Muscle of leg (tissue), 11 donors: ENCODE data around the gene NXF1. TPM values are rescaled to one million over a fixed set of nuclear protein-coding genes. Genes with fewer than 3 reads are reported as not detected.
"Not testable (repeated sequence)": the region's sequence is repeated elsewhere in the genome, so short reads cannot be mapped to it uniquely, and the experiment has no call there.

ENCODE experiments used
- DNase-seq: peaks from one replicate; pipeline ENCODE4 v3.0.0; 2013
- H3K27ac ChIP-seq: one replicate; pipeline ENCODE4 v1.5.1; 2013; ENCODE audit warnings: mild to moderate bottlenecking, low read length, control low read depth
- H3K27me3 ChIP-seq: one replicate; pipeline ENCODE4 v1.6.1; 2013; ENCODE audit warnings: low read length; ENCODE audit not compliant: control insufficient read depth, insufficient read depth
- H3K36me3 ChIP-seq: one replicate; pipeline ENCODE4 v1.6.1; 2013; ENCODE audit warnings: low read length; ENCODE audit not compliant: control insufficient read depth, insufficient read depth
- H3K4me1 ChIP-seq: one replicate; pipeline ENCODE4 v1.6.1; 2013; ENCODE audit warnings: low read length; ENCODE audit not compliant: control insufficient read depth, insufficient read depth
- H3K4me3 ChIP-seq: one replicate; pipeline ENCODE4 v1.5.1; 2013; ENCODE audit warnings: low read length, control low read depth
- H3K9me3 ChIP-seq: replicated peaks from 2 replicates; pipeline ENCODE4 v1.6.1; 2013; ENCODE audit warnings: low read depth, low read length; ENCODE audit not compliant: control insufficient read depth
- WGBS: methylation state at CpG from one replicate; pipeline ENCODE4 v1.1.5; 2013; ENCODE audit warnings: missing lambda C conversion rate; ENCODE audit not compliant: insufficient coverage; 5-methylcytosine and 5-hydroxymethylcytosine counted together
- polyA plus RNA-seq, 8 donors: library from polyadenylated mRNA; unstranded; fragments of 120-200 nt; gene quantifications; one replicate each; pipeline versions ENCODE4 v1.2.1 to v1.2.3, GENCODE V29; 2013; ENCODE audit warnings: inconsistent platforms in 1 of 8, low replicate concordance in 1 of 8; ENCODE audit not compliant: insufficient read length in 8 of 8, insufficient read depth in 1 of 8
- total RNA-seq: library from RNA; stranded (reverse); fragments of 120-200 nt; gene quantifications from one replicate; pipeline ENCODE4 v1.2.4, GENCODE V29; 2013

The NXF1 gene
- total and polyA plus RNA-seq, 9 donors: 24.3 to 73.1 (median 66.6) TPM

GRCh38 chr11:62832336-62833234 lies 27.3 kb upstream of the NXF1 start, which contains the start of gene TEX54:
Gene TEX54 (minus strand): TSS chr11:62832841.
- peak; percentile 56 for DNase-seq
- H3K27ac ChIP-seq: peak within 1 kb of the TSS; percentile 100
- peaks cover 45% of the 10 kb centered on the region for H3K36me3 ChIP-seq
- H3K4me3 ChIP-seq: peak within 1 kb of the TSS; percentile 97
- no peaks in the 10 kb centered on the region for H3K27me3 ChIP-seq
- no peaks in the 10 kb centered on the region for H3K9me3 ChIP-seq
- peaks cover 27% of the 10 kb centered on the region for H3K4me1 ChIP-seq
- WGBS: 8% methylated on average over 34 of the region's 40 CpGs

GRCh38 chr11:62831520-62832335 lies 26.5 kb upstream of the NXF1 start, which contains the start of gene STX5:
Gene STX5 (minus strand): TSS chr11:62832051. CDS start chr11:62831243, 808 bp downstream.
- DNase-seq: peak; percentile 99
- H3K36me3 ChIP-seq: peaks cover 52% of the 10 kb centered on the region
- under 1% methylated on average over 49 of the region's 65 CpGs for WGBS
- H3K4me3 ChIP-seq: peak within 1 kb of the TSS; percentile 97
- peaks cover 27% of the 10 kb centered on the region for H3K4me1 ChIP-seq
- peak within 1 kb of the TSS; percentile 100 for H3K27ac ChIP-seq
- H3K27me3 ChIP-seq: no peaks in the 10 kb centered on the region
- H3K9me3 ChIP-seq: no peaks in the 10 kb centered on the region

GRCh38 chr11:62830904-62831519 lies 25.8 kb upstream of the NXF1 start:
- no peaks in the 10 kb centered on the region for H3K27me3 ChIP-seq
- under 1% methylated on average over 24 of the region's 33 CpGs for WGBS
- peak overlapping the region; percentile 97 for H3K4me3 ChIP-seq
- peaks cover 27% of the 10 kb centered on the region for H3K4me1 ChIP-seq
- H3K9me3 ChIP-seq: no peaks in the 10 kb centered on the region
- H3K27ac ChIP-seq: peak overlapping the region; percentile 100
- no peak for DNase-seq
- H3K36me3 ChIP-seq: peaks cover 48% of the 10 kb centered on the region

GRCh38 chr11:62828130-62828529 lies 22.9 kb upstream of the NXF1 start:
- DNase-seq, H3K4me3 ChIP-seq, H3K27me3 ChIP-seq, H3K27ac ChIP-seq, H3K9me3 ChIP-seq: not testable (repeated sequence)
- peaks cover 22% of the 10 kb centered on the region for H3K4me1 ChIP-seq
- peaks cover 48% of the 10 kb centered on the region for H3K36me3 ChIP-seq
- 86% methylated on average over 1 of the region's 8 CpGs for WGBS

GRCh38 chr11:62823677-62824076 lies 18.4 kb upstream of the NXF1 start:
- no peaks in the 10 kb centered on the region for H3K4me1 ChIP-seq
- no peak overlapping the region for H3K27ac ChIP-seq
- no peaks in the 10 kb centered on the region for H3K9me3 ChIP-seq
- WGBS: 90% methylated on average over 2 of the region's 3 CpGs
- peaks cover 78% of the 10 kb centered on the region for H3K36me3 ChIP-seq
- H3K4me3 ChIP-seq: no peak overlapping the region
- no peak for DNase-seq
- no peaks in the 10 kb centered on the region for H3K27me3 ChIP-seq

GRCh38 chr11:62817129-62817528 lies 11.9 kb upstream of the NXF1 start:
- no peaks in the 10 kb centered on the region for H3K9me3 ChIP-seq
- no peak for DNase-seq
- H3K27ac ChIP-seq: no peak overlapping the region
- peaks cover 53% of the 10 kb centered on the region for H3K36me3 ChIP-seq
- H3K27me3 ChIP-seq: no peaks in the 10 kb centered on the region
- WGBS: 97% methylated on average over 2 of the region's 4 CpGs
- no peak overlapping the region for H3K4me3 ChIP-seq
- H3K4me1 ChIP-seq: no peaks in the 10 kb centered on the region

- Histone ChIP-seq H3K4me3 (no peak overlapping the region), H3K36me3 (peaks cover 48% of the 10 kb centered on the region), H3K27me3 (no peaks in the 10 kb centered on the region), H3K27ac (no peak overlapping the region), H3K4me1 (no peaks in the 10 kb centered on the region), H3K9me3 (no peaks in the 10 kb centered on the region)
- 83% methylated on average over 1 of the region's 8 CpGs for WGBS
- no peak for DNase-seq
Measured at GRCh38 chr11:62816557-62816956, 11.3 kb upstream of the NXF1 start.

- 86% methylated on average over 1 of the region's 2 CpGs for WGBS
- no peak for DNase-seq
- Histone ChIP-seq H3K36me3 (peaks cover 30% of the 10 kb centered on the region), H3K9me3 (no peaks in the 10 kb centered on the region), H3K4me1 (peaks cover 7% of the 10 kb centered on the region), H3K4me3 (no peak overlapping the region), H3K27me3 (no peaks in the 10 kb centered on the region), H3K27ac (no peak overlapping the region)
Measured at GRCh38 chr11:62811659-62812058, 6.4 kb upstream of the NXF1 start.

- DNase-seq: no peak
- H3K4me3 ChIP-seq: no peak overlapping the region
- H3K9me3 ChIP-seq: no peaks in the 10 kb centered on the region
- peaks cover 16% of the 10 kb centered on the region for H3K4me1 ChIP-seq
- H3K36me3 ChIP-seq: peaks cover 23% of the 10 kb centered on the region
- no peak overlapping the region for H3K27ac ChIP-seq
- H3K27me3 ChIP-seq: no peaks in the 10 kb centered on the region
- 15% methylated on average over 1 of the region's 1 CpG for WGBS
Measured at GRCh38 chr11:62810748-62811147, 5.5 kb upstream of the NXF1 start.
